Fibroblast of lung (primary cell): Measurements from ENCODE around the gene KLHL3.

Experiments used
- CTCF ChIP-seq, 2 donors: IDR thresholded peaks in 1 of 2; conservative IDR thresholded peaks in 1 of 2; 1 replicate in 1 of 2; 2 replicates in 1 of 2; pipeline ENCODE4 v1.5.1; 2011 to 2012; ENCODE audit warnings: low read length in 2 of 2, control low read depth in 1 of 2, inconsistent platforms in 1 of 2, low read depth in 1 of 2, mild to moderate bottlenecking in 1 of 2
- EZH2 ChIP-seq: IDR thresholded peaks from 2 replicates; pipeline ENCODE4 v1.5.1; 2012; ENCODE audit warnings: low read length, control low read depth, mild to moderate bottlenecking; ENCODE audit errors: missing control alignments

DNA sequence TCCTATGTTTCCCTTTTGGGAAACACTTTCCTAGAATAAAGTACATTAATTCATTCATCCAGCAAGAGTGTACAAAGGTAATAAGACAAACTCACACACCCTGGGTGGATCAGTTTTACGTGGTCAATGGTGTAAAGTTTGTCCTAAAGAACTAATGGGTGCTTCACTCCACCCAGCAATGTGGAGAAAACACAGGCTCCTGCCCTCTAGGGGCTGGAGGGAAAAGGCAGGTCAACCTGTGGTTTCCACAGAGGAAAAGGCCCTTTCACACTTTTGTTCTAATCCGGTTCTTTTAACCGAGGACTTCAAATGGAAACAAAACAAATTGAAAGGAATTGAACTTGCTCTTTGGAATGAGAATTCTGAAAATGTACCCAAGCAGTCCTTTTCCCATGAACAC lies 155.9 kb downstream of the KLHL3 start:
- TF ChIP-seq CTCF (conservative IDR thresholded peaks at IDR 0.05 in 1 of 2, IDR thresholded peaks at IDR 0.05 in 1 of 2; ENCODE audit: low read depth in 1 of 2, low read length in 2 of 2) (peak; percentile 11 to 21), EZH2 (no peak)
